DOHH2 (cell line): ENCODE data around the gene SAMD14.

Experiments
- H3F3A ChIP-seq: fragments of 200-600 bp; sonication (generic), shearing (Covaris generic); 2 replicates; pipeline ENCODE4 v1.6.0; 2016; ENCODE audit warnings: antibody characterized with exemption, mild to moderate bottlenecking; ENCODE audit not compliant: control insufficient read depth, insufficient read depth
- H3K27ac ChIP-seq: fragments of 200-600 bp; sonication (generic); 2 replicates; pipeline ENCODE4 v1.5.1; 2014; ENCODE audit warnings: low read depth, mild to moderate bottlenecking, low read length, moderate library complexity
- H3K27me3 ChIP-seq: fragments of 200-600 bp; sonication (generic); 2 replicates; pipeline ENCODE4 v1.6.1; 2014; ENCODE audit warnings: mild to moderate bottlenecking, low read length, mixed read lengths; ENCODE audit not compliant: control insufficient read depth
- H3K36me3 ChIP-seq: fragments of 200-600 bp; sonication (generic); 2 replicates; pipeline ENCODE4 v1.6.1; 2014; ENCODE audit warnings: mild to moderate bottlenecking, low read length, moderate library complexity, mixed read lengths; ENCODE audit not compliant: control insufficient read depth
- H3K4me1 ChIP-seq: fragments of 200-600 bp; sonication (generic); 2 replicates; pipeline ENCODE4 v1.6.1; 2014; ENCODE audit warnings: mild to moderate bottlenecking, low read length, mixed read lengths; ENCODE audit not compliant: control insufficient read depth
- H3K4me2 ChIP-seq: fragments of 200-600 bp; sonication (generic); 2 replicates; pipeline ENCODE4 v1.6.0; 2014; ENCODE audit warnings: mild to moderate bottlenecking, low read length, moderate library complexity
- H3K4me3 ChIP-seq: fragments of 200-600 bp; sonication (generic); 2 replicates; pipeline ENCODE4 v1.5.1; 2014; ENCODE audit warnings: mild to moderate bottlenecking, low read length, mixed read lengths
- H3K79me2 ChIP-seq: fragments of 200-600 bp; sonication (generic); 2 replicates; pipeline ENCODE4 v1.6.1; 2014; ENCODE audit warnings: mild to moderate bottlenecking, low read length, mixed read lengths; ENCODE audit not compliant: control insufficient read depth
- H3K9me2 ChIP-seq: fragments of 200-600 bp; sonication (generic); replicated peaks from 2 replicates; pipeline ENCODE4 v1.6.1; 2014; ENCODE audit warnings: mild to moderate bottlenecking, low read length, mixed read lengths; ENCODE audit not compliant: control insufficient read depth
- H3K9me3 ChIP-seq: fragments of 200-600 bp; sonication (generic); 2 replicates; pipeline ENCODE4 v1.6.1; 2014; ENCODE audit warnings: antibody characterized with exemption, low read length, mixed read lengths; ENCODE audit not compliant: control insufficient read depth, insufficient read depth
- H4K20me1 ChIP-seq: fragments of 200-600 bp; sonication (generic); 2 replicates; pipeline ENCODE4 v1.6.0; 2014; ENCODE audit warnings: low read depth, mild to moderate bottlenecking, antibody characterized with exemption, low read length, moderate library complexity; ENCODE audit not compliant: control insufficient read depth, insufficient read depth
- EZH2phosphoT487 ChIP-seq: fragments of 200-600 bp; sonication (generic); IDR thresholded peaks from 2 replicates; pipeline ENCODE4 v1.6.1; 2017; ENCODE audit warnings: borderline replicate concordance, mild to moderate bottlenecking, antibody characterized with exemption, low read length, moderate library complexity, mixed read lengths
- TF ChIP-seq, protein P1 (sequence below): fragments of 200-600 bp; sonication (generic); IDR thresholded peaks from one replicate; pipeline ENCODE4 v1.5.1; 2014; ENCODE audit warnings: antibody characterized with exemption, mild to moderate bottlenecking, low read depth, low read length; ENCODE audit not compliant: poor library complexity, severe bottlenecking

The SAMD14 gene

DNA sequence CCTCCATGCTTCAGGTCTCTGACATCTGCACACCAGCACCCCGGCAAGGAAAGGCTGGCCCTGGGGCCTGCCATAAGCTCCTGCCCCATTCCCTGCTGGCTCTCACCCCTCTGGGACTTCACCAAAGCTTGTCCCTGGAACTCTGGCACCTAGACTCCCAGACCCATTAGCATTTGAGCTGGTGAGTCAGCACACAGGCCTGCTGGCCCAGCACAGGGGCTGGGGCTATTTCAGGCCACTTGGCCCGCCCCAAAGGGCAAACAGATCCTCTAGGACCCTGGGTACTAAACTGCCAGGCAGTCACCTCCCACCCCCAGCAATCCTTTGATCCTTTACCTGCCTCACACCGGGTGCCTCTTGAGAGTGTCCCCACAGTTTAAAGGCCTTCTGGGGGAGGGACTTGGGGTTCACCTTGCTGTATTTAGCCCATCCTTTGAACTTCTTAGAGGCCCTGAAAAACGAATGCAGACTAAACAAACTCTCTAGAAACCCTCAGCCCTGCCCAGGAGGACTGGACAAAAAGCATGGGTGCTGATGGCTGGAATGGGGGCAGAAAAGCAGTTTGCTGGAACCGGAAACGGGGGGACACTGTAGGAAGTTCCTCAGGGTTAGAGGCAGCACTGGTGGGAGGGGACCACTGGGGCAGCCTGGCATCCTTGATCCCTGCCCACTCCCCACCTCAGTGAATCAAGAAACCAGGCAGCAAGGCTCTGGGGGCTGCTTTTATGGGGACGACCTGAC lies 3.2 kb upstream of the SAMD14 start:
- Histone ChIP-seq H3K4me3 (no peak overlapping the region), H3K9me3 (no peaks in the 10 kb centered on the region), H3K79me2 (no peaks in the 10 kb centered on the region), H3K4me2 (no peak overlapping the region), H3K27me3 (peaks cover 26% of the 10 kb centered on the region), H3K9me2 (no peaks in the 10 kb centered on the region), H4K20me1 (0 out of 2 replicates have a peak, but pooled peaks cover 7% of the 10 kb centered on the region), H3K4me1 (peaks cover 6% of the 10 kb centered on the region; the same call in 1 of the 2 replicates), H3K36me3 (peaks cover 39% of the 10 kb centered on the region), H3F3A (0 out of 2 replicates have a peak, but pooled peaks cover 5% of the 10 kb centered on the region), H3K27ac (no peak overlapping the region)
- TF ChIP-seq, protein P1, sequence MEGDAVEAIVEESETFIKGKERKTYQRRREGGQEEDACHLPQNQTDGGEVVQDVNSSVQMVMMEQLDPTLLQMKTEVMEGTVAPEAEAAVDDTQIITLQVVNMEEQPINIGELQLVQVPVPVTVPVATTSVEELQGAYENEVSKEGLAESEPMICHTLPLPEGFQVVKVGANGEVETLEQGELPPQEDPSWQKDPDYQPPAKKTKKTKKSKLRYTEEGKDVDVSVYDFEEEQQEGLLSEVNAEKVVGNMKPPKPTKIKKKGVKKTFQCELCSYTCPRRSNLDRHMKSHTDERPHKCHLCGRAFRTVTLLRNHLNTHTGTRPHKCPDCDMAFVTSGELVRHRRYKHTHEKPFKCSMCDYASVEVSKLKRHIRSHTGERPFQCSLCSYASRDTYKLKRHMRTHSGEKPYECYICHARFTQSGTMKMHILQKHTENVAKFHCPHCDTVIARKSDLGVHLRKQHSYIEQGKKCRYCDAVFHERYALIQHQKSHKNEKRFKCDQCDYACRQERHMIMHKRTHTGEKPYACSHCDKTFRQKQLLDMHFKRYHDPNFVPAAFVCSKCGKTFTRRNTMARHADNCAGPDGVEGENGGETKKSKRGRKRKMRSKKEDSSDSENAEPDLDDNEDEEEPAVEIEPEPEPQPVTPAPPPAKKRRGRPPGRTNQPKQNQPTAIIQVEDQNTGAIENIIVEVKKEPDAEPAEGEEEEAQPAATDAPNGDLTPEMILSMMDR = no peak
- TF ChIP-seq EZH2phosphoT487 = no peak

- no peaks in the 10 kb centered on the region for H3K79me2 ChIP-seq
- no peak overlapping the region for H3K4me2 ChIP-seq
- H3K27ac ChIP-seq = no peak overlapping the region
- no peaks in the 10 kb centered on the region for H3K9me2 ChIP-seq
- TF ChIP-seq, protein P1 = no peak
- TF ChIP-seq EZH2phosphoT487 = no peak
- H3K27me3 ChIP-seq = peaks cover 33% of the 10 kb centered on the region
- no peaks in the 10 kb centered on the region for H4K20me1 ChIP-seq
- H3F3A ChIP-seq = 0 out of 2 replicates have a peak, but pooled peaks cover 5% of the 10 kb centered on the region
- H3K4me3 ChIP-seq = no peak overlapping the region
- peaks cover 29% of the 10 kb centered on the region for H3K36me3 ChIP-seq
- H3K9me3 ChIP-seq = no peaks in the 10 kb centered on the region
- H3K4me1 ChIP-seq = peaks cover 6% of the 10 kb centered on the region; the same call in 1 of the 2 replicates
Measured at GRCh38 chr17:50132104-50132794, 2.3 kb upstream of the SAMD14 start.

GRCh38 chr17:50130559-50131305 lies 772 bp upstream of the SAMD14 start:
- Histone ChIP-seq H3K9me2 (no peaks in the 10 kb centered on the region), H4K20me1 (no peaks in the 10 kb centered on the region), H3K27me3 (peaks cover 36% of the 10 kb centered on the region), H3K4me1 (peaks cover 6% of the 10 kb centered on the region; the same call in 1 of the 2 replicates), H3F3A (0 out of 2 replicates have a peak, but pooled peaks cover 5% of the 10 kb centered on the region), H3K4me3 (peak overlapping the region; percentile 49; the same call in 1 of the 2 replicates), H3K27ac (no peak overlapping the region), H3K36me3 (peaks cover 15% of the 10 kb centered on the region), H3K4me2 (peak overlapping the region; percentile 51; the same call in 1 of the 2 replicates), H3K9me3 (no peaks in the 10 kb centered on the region), H3K79me2 (no peaks in the 10 kb centered on the region)
- no peak for TF ChIP-seq EZH2phosphoT487
- TF ChIP-seq, protein P1 = no peak
